GM18909 (cell line): Measurements from ENCODE around the gene GABRR2.
A peak's percentile ranks its signal among the peaks of the same experiment; 100 is the strongest.

ENCODE experiments used
- ATAC-seq: cut with Tn5 transposase; IDR thresholded peaks from one replicate; pipeline ENCODE4 v1.9.1; 2021; ENCODE audit warnings: mild to moderate bottlenecking; ENCODE audit not compliant: unreplicated experiment, poor library complexity

GABRR2 gene

DNA sequence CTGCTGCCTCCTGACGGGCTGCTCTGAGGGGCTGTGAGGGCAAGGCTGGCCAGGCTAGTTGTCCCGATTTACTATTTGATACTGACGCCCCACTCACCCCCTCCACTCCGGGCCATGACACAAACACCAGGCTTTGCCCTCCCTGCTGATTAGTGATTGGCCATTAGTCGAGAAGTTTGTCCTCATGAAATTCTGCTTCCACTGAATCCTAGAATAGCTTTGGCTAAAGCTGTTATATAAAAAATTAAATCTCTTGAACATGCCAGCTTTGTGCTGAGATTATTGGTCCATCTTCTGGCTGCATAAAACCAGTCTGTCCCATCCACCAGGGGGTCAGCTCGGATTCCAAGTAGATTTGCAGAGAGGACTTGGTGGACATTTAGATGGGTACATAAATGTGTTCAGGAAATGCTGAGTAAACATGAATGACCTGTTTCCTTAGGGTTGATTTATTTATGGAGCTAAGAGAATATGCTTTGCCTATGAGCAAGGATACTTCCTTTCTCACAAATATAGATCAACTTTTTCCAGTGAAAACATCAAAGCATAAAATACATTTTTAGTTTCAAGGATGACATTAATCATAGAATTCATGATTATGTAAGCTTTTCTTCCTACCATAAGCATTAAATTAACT, at the start of gene GABRR2:
TSS of gene GABRR2 (minus strand) at position 51 of the 637 bp plus-strand sequence. CDS start 134 bp downstream, outside the sequence.
- no peak for ATAC-seq

DNA sequence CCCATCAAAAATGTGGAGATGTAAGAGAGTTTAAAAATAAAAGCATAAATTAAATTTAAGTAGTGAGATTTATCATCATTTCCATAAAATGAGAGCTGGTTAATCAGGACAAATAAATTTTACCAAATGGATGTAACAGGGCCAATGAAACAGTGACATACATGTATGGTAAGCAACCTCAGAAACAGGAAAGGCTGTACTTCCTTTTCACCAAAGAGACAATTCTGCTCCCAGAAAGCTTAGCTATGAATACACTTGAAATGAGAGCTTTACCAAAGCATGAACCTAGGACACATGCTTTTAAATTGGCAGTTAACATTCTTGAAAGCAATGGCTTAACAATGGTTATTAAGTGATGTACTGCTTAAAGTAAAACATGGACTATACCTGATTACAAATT, 49.5 kb upstream of the GABRR2 start:
- no peak for ATAC-seq

DNA sequence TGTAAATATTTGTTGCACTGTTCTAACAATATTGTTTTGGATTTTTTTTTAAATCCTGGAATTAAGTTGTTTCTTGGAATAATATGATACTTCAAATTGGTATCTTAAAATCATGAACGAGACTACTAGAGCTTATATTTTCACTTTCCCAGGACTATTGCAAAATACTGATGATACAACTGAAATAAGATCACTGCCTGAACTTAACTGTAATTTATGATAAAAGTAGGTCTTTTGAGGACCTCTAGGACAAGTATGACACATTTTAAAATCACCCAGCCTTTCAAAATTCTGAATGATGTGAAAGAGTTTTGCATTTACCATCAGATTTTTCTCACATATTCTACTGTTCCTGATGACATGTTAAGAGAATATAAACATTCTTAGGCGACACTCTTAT, 46.1 kb upstream of the GABRR2 start:
- ATAC-seq, result no peak

DNA sequence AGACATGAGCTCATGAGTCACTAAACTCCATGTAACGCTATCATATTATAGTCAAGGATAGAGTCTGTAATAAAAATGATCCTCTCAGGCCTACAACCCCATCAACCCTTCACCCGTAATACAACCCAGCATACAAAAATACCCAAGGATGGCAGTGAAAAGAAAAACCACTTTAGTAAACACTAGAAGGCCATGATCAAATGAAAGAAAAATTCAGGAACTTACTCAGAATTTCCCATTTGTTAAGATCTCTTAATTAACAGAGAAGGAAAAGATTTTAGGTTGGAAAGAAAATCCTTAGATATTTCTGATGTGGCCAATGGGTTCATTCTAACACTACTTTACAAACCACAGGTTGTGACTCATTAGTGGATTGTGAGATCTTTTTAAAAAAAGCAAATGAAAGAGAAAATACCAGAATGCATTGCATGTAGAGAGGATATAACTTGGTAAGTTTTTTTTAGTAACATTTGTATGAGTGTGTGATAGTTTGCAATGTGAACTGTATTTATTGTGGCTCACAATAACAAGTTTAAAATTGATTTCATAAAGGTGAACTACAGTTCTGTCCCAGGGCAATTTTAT, 45.4 kb upstream of the GABRR2 start:
- ATAC-seq, result peak; percentile 55

DNA sequence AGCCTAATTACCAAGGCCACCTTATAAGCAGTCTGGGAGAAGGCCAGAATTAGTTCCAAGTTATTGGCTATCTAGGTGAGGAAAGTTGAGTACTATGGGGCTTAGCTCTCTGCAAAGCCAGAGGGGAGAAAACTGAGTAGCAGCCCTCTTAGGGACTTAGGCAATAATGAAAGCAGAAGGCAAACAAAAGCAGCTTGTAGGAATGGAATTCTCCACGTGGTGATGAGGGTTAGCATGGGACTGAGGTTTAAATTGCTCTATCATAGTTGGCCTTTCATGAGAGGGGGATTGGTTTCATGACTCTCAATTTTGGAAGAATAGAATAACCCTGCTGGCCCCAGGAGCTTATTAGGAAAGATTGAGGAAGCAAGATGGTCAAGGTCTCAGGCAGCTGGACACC, 44.5 kb upstream of the GABRR2 start:
- ATAC-seq, result no peak

DNA sequence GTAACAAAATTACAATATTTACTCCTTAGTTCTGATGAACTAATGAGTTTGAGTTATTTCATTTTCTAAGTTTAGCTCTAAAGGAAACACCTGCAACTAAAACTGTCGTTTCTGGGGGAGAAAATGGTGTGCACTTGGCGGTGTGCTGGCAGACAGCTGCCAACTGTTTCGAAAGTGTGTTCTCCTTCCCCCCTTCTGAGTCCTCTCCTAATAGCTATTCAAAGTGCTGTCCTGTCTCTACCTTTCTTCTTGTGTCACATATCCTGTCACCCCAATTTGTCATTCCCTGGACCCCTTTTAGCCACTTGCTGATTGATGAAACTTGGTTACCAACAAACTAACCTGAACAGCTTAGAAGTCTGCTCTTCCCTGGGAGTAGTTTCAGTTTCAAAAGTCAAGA, 42.3 kb upstream of the GABRR2 start:
- peak; percentile 53 for ATAC-seq

DNA sequence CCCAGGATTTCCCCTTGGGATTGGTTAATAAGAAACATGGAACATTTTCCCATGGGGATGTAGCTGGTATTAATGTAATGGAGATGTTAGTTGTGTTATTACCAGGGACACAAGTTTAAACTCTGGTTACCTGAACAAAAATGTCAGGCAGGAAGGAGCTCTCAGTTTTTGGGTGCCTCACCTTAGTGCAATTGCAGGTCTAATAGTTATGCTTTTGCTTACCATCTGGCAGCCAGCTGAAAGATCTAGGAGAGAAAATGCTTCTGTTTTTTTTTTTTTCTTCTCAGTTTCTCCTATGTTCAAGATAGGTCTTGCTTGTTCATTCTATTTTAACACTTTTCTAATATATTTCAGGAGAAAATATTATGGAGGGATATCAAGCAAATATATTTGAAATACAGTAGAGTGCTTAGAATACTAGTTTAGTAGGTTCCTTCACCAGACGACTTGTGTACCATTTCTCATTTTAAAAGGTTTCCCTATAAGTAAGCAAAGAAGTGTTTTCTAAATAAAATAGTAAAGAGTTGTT, 41.6 kb upstream of the GABRR2 start:
- no peak for ATAC-seq

DNA sequence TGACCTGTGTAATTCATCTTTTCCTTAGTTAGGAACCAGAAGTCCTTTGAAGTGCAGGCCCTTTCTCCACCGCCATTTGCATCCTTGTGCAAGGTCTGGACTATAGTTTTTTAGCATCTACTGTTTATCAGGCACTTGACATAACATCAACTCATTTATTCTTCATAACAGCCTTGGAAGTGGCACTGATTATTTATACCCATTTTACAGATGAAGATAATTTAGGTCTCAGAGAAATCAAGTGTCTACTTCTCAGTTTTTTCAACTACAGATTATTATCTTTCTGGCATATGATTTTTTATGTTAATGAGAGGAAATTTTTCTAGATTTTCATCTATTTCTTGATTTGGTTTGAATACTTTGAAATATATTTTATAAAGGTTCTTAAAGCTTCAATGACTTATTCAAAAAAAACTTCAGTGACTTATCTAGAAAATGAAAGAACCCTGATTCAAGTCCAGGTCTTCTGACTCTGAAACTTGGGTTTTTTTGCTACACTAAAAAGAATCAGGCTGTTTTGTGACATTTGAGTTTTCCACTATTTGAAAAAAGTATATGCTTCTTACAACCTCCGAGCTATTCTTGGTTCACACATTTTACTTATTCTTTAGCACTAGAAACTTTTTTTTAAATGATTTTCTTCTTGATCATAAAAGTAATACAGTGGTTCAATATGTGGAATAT, 40.6 kb upstream of the GABRR2 start:
- no peak for ATAC-seq

DNA sequence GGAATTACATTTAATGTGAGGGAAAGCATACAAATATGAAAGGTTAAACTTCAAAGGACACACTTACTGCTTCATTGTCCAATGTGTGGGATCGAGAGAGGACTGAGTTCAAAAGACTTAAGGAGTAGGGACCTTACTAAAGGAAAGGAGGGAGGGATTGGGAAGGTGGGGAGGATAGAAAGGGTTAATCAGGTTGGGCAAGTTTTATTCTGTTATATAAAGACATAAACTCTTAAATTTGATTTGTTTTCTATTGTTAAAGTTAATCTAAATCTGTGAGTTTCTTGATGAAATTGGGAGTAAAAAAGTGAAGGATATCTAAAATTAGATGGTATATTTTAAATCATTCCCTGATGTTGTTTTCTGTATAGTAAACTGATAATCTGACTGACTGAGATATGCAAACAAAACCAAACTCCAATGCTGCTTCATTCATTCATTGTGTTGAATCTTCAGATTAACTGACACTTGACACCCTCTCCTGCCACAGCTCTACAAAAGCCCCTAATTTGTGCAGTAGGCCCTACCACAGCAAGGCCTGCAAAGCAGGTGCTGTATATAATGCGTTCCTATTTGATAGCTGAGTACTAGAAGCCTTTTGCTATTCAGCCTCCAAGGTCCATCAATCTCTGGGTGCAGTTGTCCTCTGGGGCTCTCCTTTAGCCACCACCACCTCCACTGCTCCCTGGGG, 38.7 kb upstream of the GABRR2 start:
- peak; percentile 26 for ATAC-seq

DNA sequence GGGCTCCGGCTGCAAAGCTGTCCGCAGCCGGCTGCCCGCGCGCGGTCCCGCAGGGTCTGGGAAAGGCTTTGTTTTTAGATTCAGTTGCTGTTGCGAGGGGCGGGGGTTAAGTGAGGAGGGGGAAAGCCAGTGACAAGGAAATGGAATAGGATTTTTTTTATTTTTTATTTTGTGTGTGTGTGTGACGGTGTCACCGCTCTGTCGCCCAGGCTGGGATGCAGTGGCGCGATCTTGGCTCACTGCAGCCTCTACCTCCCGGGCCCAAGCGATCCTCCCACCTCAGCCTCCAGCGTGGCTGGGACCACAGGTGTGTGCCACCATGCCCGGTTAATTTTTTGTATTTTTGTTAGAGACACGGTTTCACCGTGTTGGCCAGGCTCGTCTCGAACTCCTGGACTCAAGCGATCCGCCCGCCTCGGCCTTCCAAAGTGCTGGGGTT, 38.0 kb upstream of the GABRR2 start:
- no peak for ATAC-seq

DNA sequence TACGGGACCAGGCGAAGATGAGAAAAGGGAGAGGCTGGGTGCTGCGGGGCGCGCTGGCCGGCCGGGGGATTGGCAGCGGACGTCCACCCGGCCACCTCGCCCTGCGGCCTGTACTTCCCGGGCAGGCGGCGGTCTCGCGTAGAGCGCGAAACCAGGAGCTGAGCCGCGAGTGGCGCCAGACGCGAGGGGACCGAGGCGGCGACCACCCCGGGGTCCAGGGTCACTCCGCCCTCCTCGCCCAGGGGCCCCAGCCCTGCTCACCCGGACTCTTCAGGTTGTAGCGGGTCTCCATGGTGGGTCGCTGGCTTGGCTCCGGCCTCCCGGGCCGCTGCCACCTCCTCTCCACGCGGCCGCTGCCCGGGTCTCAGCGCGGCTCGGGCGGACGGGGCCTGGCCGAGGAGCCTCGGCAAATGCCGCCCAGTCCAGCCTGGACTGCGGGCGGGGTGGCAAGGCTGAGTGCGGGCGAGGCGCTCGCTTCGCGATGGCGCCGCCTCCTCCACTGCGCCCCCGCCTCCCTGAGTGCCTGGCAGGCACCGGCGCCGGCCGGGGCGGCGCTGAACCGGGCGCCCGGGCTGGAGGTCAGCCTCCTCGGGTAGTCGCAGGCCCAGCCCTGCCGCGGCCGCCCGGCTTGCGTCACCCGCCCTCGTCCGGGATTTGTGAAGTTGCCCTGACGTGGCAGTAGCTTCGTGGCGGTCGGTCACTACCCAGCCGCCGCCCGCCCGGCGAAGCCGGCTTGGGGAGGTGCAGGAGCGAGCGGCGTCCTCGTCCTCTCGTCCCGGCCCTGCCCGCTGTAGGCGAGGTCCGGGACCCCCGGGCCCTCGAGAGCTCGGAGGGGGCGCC, 37.4 kb upstream of the GABRR2 start, which contains the start of gene UBE2J1:
TSS of gene UBE2J1 (minus strand) at position 445 of the 840 bp plus-strand sequence. CDS start at position 292, 153 bp downstream.
- peak; percentile 45 for ATAC-seq

DNA sequence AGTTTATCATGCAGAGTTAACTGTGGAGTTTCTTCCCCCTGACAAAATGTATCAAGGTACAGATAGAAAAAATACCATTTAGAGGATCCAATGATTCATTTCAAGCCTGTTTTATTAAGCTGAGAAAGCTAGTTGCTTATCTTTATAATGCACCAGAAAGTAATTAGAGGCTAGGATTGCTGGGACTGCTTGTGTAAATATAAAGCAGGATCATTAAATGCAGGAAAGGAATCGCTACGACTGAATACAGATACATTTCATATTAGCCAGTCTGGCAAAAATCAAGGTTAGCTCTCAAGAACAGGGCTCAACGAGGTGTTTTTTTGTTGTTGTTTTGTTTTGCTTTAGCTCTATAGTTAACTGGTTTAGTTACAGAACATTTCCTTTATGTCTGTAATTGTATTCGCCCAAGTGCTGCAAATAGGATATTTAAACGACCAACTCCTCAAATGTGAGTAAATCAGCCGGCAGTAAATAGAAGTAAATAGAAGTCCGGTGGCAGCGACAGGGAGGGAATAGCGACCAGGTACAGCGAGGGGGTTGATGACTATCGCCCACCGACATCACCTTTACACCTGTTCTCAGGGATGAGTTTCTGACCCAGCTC, 36.7 kb upstream of the GABRR2 start:
- ATAC-seq, result no peak

DNA sequence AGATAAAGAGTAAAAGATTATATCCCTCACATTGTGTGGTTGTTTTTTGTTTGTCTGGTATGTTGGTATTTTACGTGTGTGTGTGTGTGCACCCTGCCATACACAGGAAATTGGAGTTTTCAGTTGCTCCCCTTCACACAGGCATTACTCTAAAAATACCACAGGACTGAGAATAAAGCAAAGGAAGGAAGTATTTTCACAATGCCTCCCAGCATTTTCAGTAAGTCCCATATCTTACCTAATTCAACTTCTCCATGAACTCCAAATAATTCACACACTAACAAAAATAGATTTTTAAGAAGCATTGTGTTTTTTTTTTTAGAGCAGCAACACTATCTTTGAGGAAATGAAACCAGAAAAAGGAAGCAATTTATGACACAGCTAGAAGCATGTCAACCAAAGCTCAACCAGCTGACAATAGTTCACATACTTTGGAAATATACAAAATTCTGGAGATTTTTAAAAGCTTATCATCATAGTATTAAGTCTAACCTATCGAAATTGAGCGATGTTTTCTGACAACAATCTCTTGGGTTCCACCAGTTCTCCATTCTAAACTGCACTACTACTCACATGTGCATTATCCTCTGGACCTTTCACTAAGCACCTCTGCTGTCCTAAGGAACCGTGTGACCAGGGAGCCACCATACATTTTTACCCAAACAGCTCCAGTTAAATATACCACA, 35.3 kb upstream of the GABRR2 start:
- ATAC-seq, result peak; percentile 48

DNA sequence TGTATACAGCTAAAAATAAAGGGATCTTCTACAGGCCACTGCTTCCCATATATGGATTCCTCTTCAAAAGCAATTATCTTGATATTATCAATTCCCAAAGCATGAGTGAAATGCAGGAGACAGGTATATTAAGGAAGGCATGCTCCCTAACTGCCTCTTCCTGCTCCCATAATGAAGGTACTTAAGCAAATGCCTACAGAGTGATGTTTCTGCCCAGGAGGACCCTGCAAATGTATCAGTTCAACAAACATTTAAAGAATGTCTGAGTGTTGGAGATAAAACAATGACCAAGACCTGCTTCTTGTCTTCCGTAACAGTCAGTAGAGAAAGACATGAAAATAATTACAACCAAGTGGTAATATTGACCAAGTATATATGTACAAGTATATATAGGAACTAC, 33.3 kb upstream of the GABRR2 start:
- ATAC-seq, result no peak

DNA sequence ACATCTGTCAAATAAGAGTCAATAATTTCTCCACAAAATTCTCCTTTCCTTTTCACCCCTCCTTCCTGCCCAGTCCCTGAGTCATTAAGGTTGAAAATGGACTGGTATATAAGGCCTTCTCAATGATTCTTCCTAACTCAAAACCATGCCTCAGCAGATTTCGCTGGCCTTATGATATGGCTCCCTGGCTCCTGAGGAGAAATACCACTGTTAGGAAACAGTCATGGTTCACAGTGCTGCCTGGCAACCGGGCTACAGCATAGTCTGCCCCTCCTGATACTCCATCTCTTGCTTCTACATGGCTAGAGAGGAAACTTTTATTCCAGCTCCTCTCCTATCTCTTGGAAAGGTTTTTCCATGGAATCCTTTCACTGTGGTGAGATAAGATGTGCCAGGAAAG, 32.7 kb upstream of the GABRR2 start:
- ATAC-seq, result no peak

DNA sequence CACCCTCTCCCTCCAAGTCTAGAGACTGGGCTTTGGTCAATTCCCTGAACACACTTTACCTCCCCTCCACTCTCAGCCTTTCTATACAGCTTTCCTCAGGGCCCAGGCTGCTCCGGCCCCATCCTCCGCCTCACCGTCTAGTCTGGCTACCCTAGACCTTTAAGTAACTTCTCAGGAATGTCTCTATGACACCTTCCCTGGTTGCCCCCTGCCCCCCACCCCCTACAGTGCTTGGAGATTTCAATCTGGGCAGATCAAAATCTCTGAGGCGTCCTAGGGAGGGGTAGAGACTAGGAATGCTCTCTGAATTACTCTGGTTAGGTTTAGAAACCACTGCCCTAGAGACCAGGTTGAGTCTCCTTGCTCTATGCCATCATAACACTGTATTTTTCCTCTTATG, 31.3 kb upstream of the GABRR2 start:
- no peak for ATAC-seq

DNA sequence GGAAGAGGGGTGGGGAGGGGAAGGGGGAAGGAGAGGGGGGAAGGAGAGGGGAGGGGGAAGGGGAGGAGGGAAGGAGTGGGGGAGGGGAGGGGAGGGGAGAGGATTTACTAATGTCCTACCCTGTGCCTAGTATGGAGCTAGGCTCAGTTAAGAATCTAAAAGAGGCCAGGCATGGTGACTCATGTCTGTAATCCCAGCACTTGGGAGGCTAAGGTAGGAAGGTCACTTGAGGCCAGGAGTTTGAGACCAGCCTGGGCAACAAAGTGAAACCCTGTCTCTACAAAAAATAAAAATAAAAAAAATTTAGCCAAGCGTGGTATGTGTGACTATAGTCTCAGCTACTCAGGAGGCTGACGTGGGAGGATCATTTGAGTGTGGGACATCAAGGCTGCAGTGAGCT, 24.5 kb upstream of the GABRR2 start:
- ATAC-seq, result no peak

DNA sequence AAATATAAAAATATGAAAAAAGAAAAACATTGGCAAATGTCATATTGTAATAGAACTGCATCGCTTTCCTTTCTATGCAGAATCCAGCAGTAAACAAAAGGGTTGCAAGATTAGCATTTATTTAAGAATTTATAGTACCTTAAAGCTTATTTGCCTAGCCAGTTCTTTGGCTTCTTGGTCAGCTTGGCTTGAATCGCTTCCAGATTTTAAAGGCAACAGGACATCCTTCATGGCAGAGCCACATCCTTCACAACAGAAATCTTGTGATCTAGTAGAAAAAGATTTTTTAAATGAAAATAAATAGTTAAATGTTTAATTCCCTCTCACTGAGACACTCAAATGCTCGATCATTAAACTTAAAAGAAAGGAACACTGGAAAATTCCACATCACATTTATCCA, 20.1 kb upstream of the GABRR2 start:
- no peak for ATAC-seq

DNA sequence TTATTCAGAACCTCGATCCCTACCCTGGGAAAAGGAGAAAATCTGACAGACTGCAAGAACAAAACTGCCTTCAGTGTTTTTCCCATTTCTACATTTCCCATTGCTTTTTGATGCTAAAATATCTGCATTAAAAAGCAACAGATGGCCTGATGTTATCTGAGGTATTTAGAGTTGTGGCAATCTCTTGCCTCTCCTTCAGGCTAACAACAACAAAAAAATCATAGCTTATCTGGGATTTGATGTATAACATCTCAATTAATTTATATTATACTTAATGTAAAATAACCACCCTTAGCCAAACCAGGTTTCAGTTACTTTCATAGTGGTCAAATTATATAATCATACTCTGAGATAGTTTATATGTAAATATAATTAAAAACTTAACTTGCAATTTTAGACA, 15.8 kb upstream of the GABRR2 start:
- no peak for ATAC-seq
